WTC11 (cell line): ENCODE measurements around the gene KLHDC7A. TPM values are rescaled to one million over a fixed set of nuclear protein-coding genes. Genes with fewer than 3 reads are reported as not detected.

Experiments
- ATAC-seq: fragments of 200-7000 bp; cut with Tn5 transposase; 2 replicates; pipeline ENCODE4 v1.10.0; 2021; ENCODE audit warnings: mild to moderate bottlenecking, moderate library complexity
- Bru-seq: library from RNA; stranded (reverse); fragments of 400-500 nt; gene quantifications from one replicate; lab custom pipeline; 2021; lab: Mats Ljungman, UMichigan
- CTCF ChIA-PET: fragments of 300-600 bp; sonication (Branson Sonifier 250); formaldehyde crosslinking; loops from one replicate; lab custom pipeline; 2021; ENCODE audit warnings: antibody characterized with exemption; lab: Charles Lee
- POLR2A ChIA-PET: fragments of 350-600 bp; sonication (Branson Sonifier 250); formaldehyde crosslinking; loops from one replicate; lab custom pipeline; 2021; ENCODE audit warnings: antibody characterized with exemption; lab: Charles Lee
- DNase-seq: peaks from one replicate; pipeline ENCODE4 v3.0.0; 2021; ENCODE audit warnings: low spot score
- H3K27ac Mint-ChIP-seq: 2 replicates; pipeline ENCODE4 v1.8.0; 2021; ENCODE audit warnings: mixed read lengths
- H3K27me3 Mint-ChIP-seq: 2 replicates; pipeline ENCODE4 v1.8.0; 2021; ENCODE audit warnings: low read depth, mild to moderate bottlenecking, moderate library complexity, mixed read lengths
- H3K36me3 Mint-ChIP-seq: 2 replicates; pipeline ENCODE4 v1.8.0; 2021; ENCODE audit warnings: mixed read lengths
- H3K4me1 Mint-ChIP-seq: 2 replicates; pipeline ENCODE4 v1.8.0; 2022; ENCODE audit warnings: mixed read lengths
- H3K4me3 Mint-ChIP-seq: 2 replicates; pipeline ENCODE4 v1.8.0; 2021; ENCODE audit warnings: mild to moderate bottlenecking, moderate library complexity, mixed read lengths
- H3K9me3 Mint-ChIP-seq: 2 replicates; pipeline ENCODE4 v1.8.0; 2021; ENCODE audit warnings: mixed read lengths
- ATF1 ChIP-seq: sonication (generic); formaldehyde crosslinking; IDR thresholded peaks from 2 replicates; pipeline ENCODE4 v1.8.1; 2023; ENCODE audit warnings: mild to moderate bottlenecking, moderate library complexity, missing genetic modification reagents
- ATF6 ChIP-seq: sonication (generic); formaldehyde crosslinking; IDR thresholded peaks from 2 replicates; pipeline ENCODE4 v1.8.1; 2023; ENCODE audit warnings: mild to moderate bottlenecking, missing genetic modification reagents
- CREB1 ChIP-seq: sonication (generic); formaldehyde crosslinking; IDR thresholded peaks from 2 replicates; pipeline ENCODE4 v1.8.0; 2023; ENCODE audit warnings: mild to moderate bottlenecking, missing genetic modification reagents
- ETV6 ChIP-seq: sonication (generic); formaldehyde crosslinking; IDR thresholded peaks from 2 replicates; pipeline ENCODE4 v1.8.1; 2022; ENCODE audit warnings: mild to moderate bottlenecking, missing genetic modification reagents
- GRHL2 ChIP-seq: fragments of 250-450 bp; sonication (Bioruptor Pico); IDR thresholded peaks from 2 replicates; pipeline ENCODE4 v1.8.0; 2022; ENCODE audit warnings: mild to moderate bottlenecking, moderate library complexity; ENCODE audit not compliant: insufficient replicate concordance, severe bottlenecking
- MXD4 ChIP-seq: fragments of 250-450 bp; sonication (Bioruptor Pico); IDR thresholded peaks from 2 replicates; pipeline ENCODE4 v1.8.0; 2021; ENCODE audit warnings: mild to moderate bottlenecking, moderate library complexity, borderline replicate concordance
- NFYB ChIP-seq: sonication (generic); formaldehyde crosslinking; conservative IDR thresholded peaks from 2 replicates; pipeline ENCODE4 v1.8.0; 2022; ENCODE audit warnings: low read depth, missing genetic modification reagents
- NR2C2 ChIP-seq: sonication (generic); formaldehyde crosslinking; IDR thresholded peaks from 2 replicates; pipeline ENCODE4 v1.8.0; 2022; ENCODE audit warnings: mild to moderate bottlenecking, missing genetic modification reagents
- SMAD4 ChIP-seq: sonication (generic); formaldehyde crosslinking; IDR thresholded peaks from 2 replicates; pipeline ENCODE4 v1.8.0; 2022; ENCODE audit warnings: mild to moderate bottlenecking, missing genetic modification reagents
- SOX15 ChIP-seq: fragments of 250-450 bp; sonication (Bioruptor Pico); IDR thresholded peaks from 2 replicates; pipeline ENCODE4 v1.9.0; 2021; ENCODE audit warnings: mild to moderate bottlenecking
- TCF7 ChIP-seq: sonication (generic); formaldehyde crosslinking; IDR thresholded peaks from 2 replicates; pipeline ENCODE4 v1.8.0; 2022; ENCODE audit warnings: mild to moderate bottlenecking, low read depth, missing genetic modification reagents, moderate library complexity
- ZNF138 ChIP-seq: sonication (generic); formaldehyde crosslinking; conservative IDR thresholded peaks from 2 replicates; pipeline ENCODE4 v1.8.1; 2022; ENCODE audit warnings: mild to moderate bottlenecking, moderate library complexity, missing genetic modification reagents
- ZNF232 ChIP-seq: sonication (generic); formaldehyde crosslinking; IDR thresholded peaks from 2 replicates; pipeline ENCODE4 v1.8.0; 2022; ENCODE audit warnings: mild to moderate bottlenecking, missing genetic modification reagents
- ZNF281 ChIP-seq: sonication (generic); formaldehyde crosslinking; IDR thresholded peaks from 2 replicates; pipeline ENCODE4 v1.8.0; 2023; ENCODE audit warnings: mild to moderate bottlenecking, missing genetic modification reagents
- ZNF423 ChIP-seq: fragments of 250-450 bp; sonication (Bioruptor Pico); IDR thresholded peaks from 2 replicates; pipeline ENCODE4 v2.1.2; 2022; ENCODE audit warnings: mild to moderate bottlenecking, moderate library complexity
- ZNF425 ChIP-seq: fragments of 250-450 bp; sonication (Bioruptor Pico); conservative IDR thresholded peaks from 2 replicates; pipeline ENCODE4 v1.9.0; 2021; ENCODE audit warnings: mild to moderate bottlenecking
- long read RNA-seq, 3 experiments: library from RNA in 1 of 3; library from capped mRNA in 1 of 3; library from polyadenylated mRNA in 1 of 3; unstranded in 2 of 3; stranded (forward) in 1 of 3; transcript quantifications; one replicate each; pipeline ENCODE4 v2.0.0, GENCODE V29; 2021
- total RNA-seq: library from RNA; stranded (reverse); gene quantifications from 3 replicates; pipeline ENCODE4 v1.2.3, GENCODE V29; 2021
- TF ChIP-seq, protein P1 (sequence below): sonication (generic); formaldehyde crosslinking; IDR thresholded peaks from 2 replicates; pipeline ENCODE4 v1.8.1; 2023; ENCODE audit warnings: mild to moderate bottlenecking, moderate library complexity, missing genetic modification reagents
- TF ChIP-seq, protein P2 (sequence below): fragments of 200-600 bp; IDR thresholded peaks from 2 replicates; pipeline ENCODE4 v1.8.0; 2022; ENCODE audit warnings: antibody characterized with exemption
- TF ChIP-seq, protein P3 (sequence below): sonication (generic); formaldehyde crosslinking; IDR thresholded peaks from 2 replicates; pipeline ENCODE4 v1.8.1; 2023; ENCODE audit warnings: mild to moderate bottlenecking, missing genetic modification reagents, moderate library complexity

Gene KLHDC7A
- total RNA-seq: 10.9 to 14.3 TPM (median 11.0 TPM) in 3 replicates
- Bru-seq, nascent RNA: percentile 76 among the genes with signal in this experiment
- long read RNA-seq, experiment 1, full-length matches to known transcripts: 103 of 107 reads
- long read RNA-seq, experiment 1, partial matches to known transcripts: 0 of 107 reads
- long read RNA-seq, experiment 1, other reads (novel, unspliced or antisense): 4 of 107 reads
- long read RNA-seq, experiment 2, full-length matches to known transcripts: 11 of 11 reads
- long read RNA-seq, experiment 2, partial matches to known transcripts: 0 of 11 reads
- long read RNA-seq, experiment 2, other reads (novel, unspliced or antisense): 0 of 11 reads
- long read RNA-seq, experiment 3, full-length matches to known transcripts: 1 of 1 reads
- long read RNA-seq, experiment 3, partial matches to known transcripts: 0 of 1 reads
- long read RNA-seq, experiment 3, other reads (novel, unspliced or antisense): 0 of 1 reads

DNA sequence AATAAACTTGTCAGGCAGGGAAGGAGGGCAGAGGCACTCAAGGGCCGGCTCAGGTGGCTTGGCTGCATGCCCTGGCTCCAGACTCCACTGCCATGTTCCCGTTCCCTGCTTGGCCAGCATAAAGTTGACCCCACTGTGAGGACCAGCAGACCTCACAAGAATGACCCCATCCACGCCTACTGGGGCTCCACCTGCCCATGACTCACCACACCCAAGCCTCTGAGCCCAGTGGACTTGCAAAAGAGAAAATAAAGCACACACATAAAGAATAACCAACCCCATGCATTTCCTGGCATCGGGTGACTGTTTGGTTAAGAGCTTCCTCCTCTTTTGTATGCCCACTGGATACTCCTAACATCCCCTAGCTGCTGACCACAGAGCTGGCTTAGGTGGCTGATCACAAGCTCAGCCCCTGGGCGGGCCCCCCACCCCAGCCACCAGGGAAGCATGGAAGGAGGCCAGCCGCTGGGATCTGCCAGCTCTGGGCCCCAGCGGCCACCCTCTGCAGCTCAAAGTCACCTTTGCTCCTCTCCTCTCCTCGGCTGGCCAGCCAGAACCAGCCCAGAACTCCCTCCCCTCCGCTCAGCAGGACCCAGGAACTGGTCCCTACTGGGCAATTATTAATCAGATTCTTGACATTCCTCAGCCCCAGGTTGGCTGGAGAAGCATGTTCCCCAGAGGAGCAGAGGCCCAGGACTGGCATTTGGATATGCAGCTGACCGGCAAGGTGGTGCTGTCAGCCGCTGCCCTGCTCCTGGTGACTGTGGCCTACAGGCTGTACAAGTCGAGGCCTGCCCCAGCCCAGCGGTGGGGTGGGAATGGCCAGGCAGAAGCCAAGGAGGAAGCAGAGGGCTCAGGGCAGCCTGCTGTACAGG is at the start of gene KLHDC7A:
KLHDC7A (plus strand) TSS at position 616 of the 875 bp plus-strand sequence; CDS start at position 668, 52 bp downstream.
- peak within 1 kb of the TSS; percentile 36 for H3K4me3 Mint-ChIP-seq
- H3K36me3 Mint-ChIP-seq: peaks cover 25% of the 10 kb centered on the region
- POLR2A ChIA-PET: interaction anchor here (0.5 to 1.2 kb wide), 5 partner anchors 8 to 544 kb away, joined by 3 to 4 read pairs (median 3); no protein-coding TSS in a partner anchor
- ATAC-seq: peak; percentile 91
- peaks cover 12% of the 10 kb centered on the region for H3K9me3 Mint-ChIP-seq
- DNase-seq: peak; percentile 85
- H3K4me1 Mint-ChIP-seq: peaks cover 49% of the 10 kb centered on the region
- H3K27ac Mint-ChIP-seq: peak within 1 kb of the TSS; percentile 94
- CTCF ChIA-PET: interaction anchor here (0.6 to 2.1 kb wide), 20 partner anchors 11 to 874 kb away, joined by 3 to 21 read pairs (median 4); no protein-coding TSS in a partner anchor
- H3K27me3 Mint-ChIP-seq: no peaks in the 10 kb centered on the region; the same call in 1 of the 2 replicates
- TF ChIP-seq ZNF232 (CRISPR knock-in tag) (no peak), SOX15 (CRISPR knock-in tag) (no peak), ZNF425 (no peak), ZNF138 (no peak), ZNF281 (CRISPR knock-in tag) (no peak), ETV6 (CRISPR knock-in tag) (no peak; the same call in 1 of the 2 replicates), TCF7 (CRISPR knock-in tag) (no peak), GRHL2 (no peak), SMAD4 (CRISPR knock-in tag) (no peak), NFYB (CRISPR knock-in tag) (0 out of 2 replicates have a peak, but pooled peaks have one; percentile 17), NR2C2 (no peak), ATF6 (CRISPR knock-in tag) (no peak), ATF1 (no peak), ZNF423 (peak; percentile 79), MXD4 (CRISPR knock-in tag) (no peak), CREB1 (no peak)
- TF ChIP-seq, protein P1, sequence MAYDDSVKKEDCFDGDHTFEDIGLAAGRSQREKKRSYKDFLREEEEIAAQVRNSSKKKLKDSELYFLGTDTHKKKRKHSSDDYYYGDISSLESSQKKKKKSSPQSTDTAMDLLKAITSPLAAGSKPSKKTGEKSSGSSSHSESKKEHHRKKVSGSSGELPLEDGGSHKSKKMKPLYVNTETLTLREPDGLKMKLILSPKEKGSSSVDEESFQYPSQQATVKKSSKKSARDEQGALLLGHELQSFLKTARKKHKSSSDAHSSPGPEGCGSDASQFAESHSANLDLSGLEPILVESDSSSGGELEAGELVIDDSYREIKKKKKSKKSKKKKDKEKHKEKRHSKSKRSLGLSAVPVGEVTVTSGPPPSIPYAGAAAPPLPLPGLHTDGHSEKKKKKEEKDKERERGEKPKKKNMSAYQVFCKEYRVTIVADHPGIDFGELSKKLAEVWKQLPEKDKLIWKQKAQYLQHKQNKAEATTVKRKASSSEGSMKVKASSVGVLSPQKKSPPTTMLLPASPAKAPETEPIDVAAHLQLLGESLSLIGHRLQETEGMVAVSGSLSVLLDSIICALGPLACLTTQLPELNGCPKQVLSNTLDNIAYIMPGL (CRISPR knock-in tag): no peak
- TF ChIP-seq, protein P2, sequence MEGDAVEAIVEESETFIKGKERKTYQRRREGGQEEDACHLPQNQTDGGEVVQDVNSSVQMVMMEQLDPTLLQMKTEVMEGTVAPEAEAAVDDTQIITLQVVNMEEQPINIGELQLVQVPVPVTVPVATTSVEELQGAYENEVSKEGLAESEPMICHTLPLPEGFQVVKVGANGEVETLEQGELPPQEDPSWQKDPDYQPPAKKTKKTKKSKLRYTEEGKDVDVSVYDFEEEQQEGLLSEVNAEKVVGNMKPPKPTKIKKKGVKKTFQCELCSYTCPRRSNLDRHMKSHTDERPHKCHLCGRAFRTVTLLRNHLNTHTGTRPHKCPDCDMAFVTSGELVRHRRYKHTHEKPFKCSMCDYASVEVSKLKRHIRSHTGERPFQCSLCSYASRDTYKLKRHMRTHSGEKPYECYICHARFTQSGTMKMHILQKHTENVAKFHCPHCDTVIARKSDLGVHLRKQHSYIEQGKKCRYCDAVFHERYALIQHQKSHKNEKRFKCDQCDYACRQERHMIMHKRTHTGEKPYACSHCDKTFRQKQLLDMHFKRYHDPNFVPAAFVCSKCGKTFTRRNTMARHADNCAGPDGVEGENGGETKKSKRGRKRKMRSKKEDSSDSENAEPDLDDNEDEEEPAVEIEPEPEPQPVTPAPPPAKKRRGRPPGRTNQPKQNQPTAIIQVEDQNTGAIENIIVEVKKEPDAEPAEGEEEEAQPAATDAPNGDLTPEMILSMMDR: no peak
- TF ChIP-seq, protein P3, sequence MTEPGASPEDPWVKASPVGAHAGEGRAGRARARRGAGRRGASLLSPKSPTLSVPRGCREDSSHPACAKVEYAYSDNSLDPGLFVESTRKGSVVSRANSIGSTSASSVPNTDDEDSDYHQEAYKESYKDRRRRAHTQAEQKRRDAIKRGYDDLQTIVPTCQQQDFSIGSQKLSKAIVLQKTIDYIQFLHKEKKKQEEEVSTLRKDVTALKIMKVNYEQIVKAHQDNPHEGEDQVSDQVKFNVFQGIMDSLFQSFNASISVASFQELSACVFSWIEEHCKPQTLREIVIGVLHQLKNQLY (CRISPR knock-in tag): no peak
